GM10266 (cell line): ENCODE measurements around the gene FZR1.
"Not testable (repeated sequence)": the region's sequence is repeated elsewhere in the genome, so short reads cannot be mapped to it uniquely, and the experiment has no call there.

Source experiments
- DNase-seq: peaks from one replicate; pipeline ENCODE4 v3.0.0; 2012; ENCODE audit errors: extremely low spot score
- CTCF ChIP-seq: IDR thresholded peaks from 2 replicates; pipeline ENCODE4 v1.5.1; 2012; ENCODE audit warnings: mild to moderate bottlenecking, low read depth; ENCODE audit not compliant: control insufficient read depth, insufficient read depth; ENCODE audit errors: missing control alignments

FZR1 gene

GRCh38 chr19:3507371-3508120 is 1.4 kb downstream of the FZR1 start:
- no peak for DNase-seq
- no peak for TF ChIP-seq CTCF

- not testable (repeated sequence) for DNase-seq
Measured at GRCh38 chr19:3508121-3508661, 2.1 kb downstream of the FZR1 start.

- DNase-seq: no peak
- no peak for TF ChIP-seq CTCF
Measured at GRCh38 chr19:3508771-3509535, 2.8 kb downstream of the FZR1 start.

GRCh38 chr19:3509566-3509989 is 3.5 kb downstream of the FZR1 start:
- DNase-seq: no peak
- TF ChIP-seq CTCF: no peak

GRCh38 chr19:3510727-3511126 is 4.6 kb downstream of the FZR1 start:
- TF ChIP-seq CTCF: no peak

GRCh38 chr19:3511506-3512251 is 5.6 kb downstream of the FZR1 start:
- DNase-seq: no peak
- no peak for TF ChIP-seq CTCF

More at GRCh38 chr19:3510727-3511126, 4.6 kb downstream of the FZR1 start:
- no peak for DNase-seq

GRCh38 chr19:3512562-3513228 is 6.6 kb downstream of the FZR1 start:
- no peak for DNase-seq

More at GRCh38 chr19:3512562-3513228, 6.6 kb downstream of the FZR1 start:
- no peak for TF ChIP-seq CTCF
